GM12891 (cell line): ENCODE data around the gene PRRG4.
"Not testable (repeated sequence)": the region's sequence is repeated elsewhere in the genome, so short reads cannot be mapped to it uniquely, and the experiment has no call there.

ENCODE experiments used
- DNase-seq: peaks from one replicate; pipeline ENCODE4 v3.0.0; 2011; ENCODE audit warnings: low spot score; ENCODE audit not compliant: insufficient read length
- FAIRE-seq: peaks from 2 replicates; lab custom pipeline; 2011; peaks lifted over from hg19 to GRCh38; lab: Jason Lieb, UNC
- PAX5 ChIP-seq: IDR thresholded peaks from 2 replicates; pipeline ENCODE4 v1.6.1; 2011; ENCODE audit warnings: low read length, moderate library complexity, mild to moderate bottlenecking; ENCODE audit not compliant: insufficient read depth, severe bottlenecking
- POLR2A ChIP-seq: IDR thresholded peaks from 2 replicates; pipeline ENCODE4 v1.6.1; 2011; ENCODE audit warnings: low read depth, low read length, control low read depth
- POLR2AphosphoS5 ChIP-seq: IDR thresholded peaks from 2 replicates; pipeline ENCODE4 v1.6.1; 2011; ENCODE audit warnings: low read depth, low read length, control low read depth
- POU2F2 ChIP-seq: IDR thresholded peaks from 2 replicates; pipeline ENCODE4 v1.6.1; 2011; ENCODE audit warnings: low read depth, mild to moderate bottlenecking, control low read depth, low read length, moderate library complexity
- SPI1 ChIP-seq: IDR thresholded peaks from 2 replicates; pipeline ENCODE4 v1.6.1; 2011; ENCODE audit warnings: low read depth, low read length, control low read depth
- TAF1 ChIP-seq: IDR thresholded peaks from 2 replicates; pipeline ENCODE4 v1.6.1; 2011; ENCODE audit warnings: low read depth, low read length, control low read depth

PRRG4 gene

GRCh38 chr11:32883421-32883820 is 53.7 kb downstream of the PRRG4 start:
- TF ChIP-seq PAX5 (no peak), POU2F2 (no peak), POLR2AphosphoS5 (no peak), TAF1 (no peak), SPI1 (no peak), POLR2A (no peak)
- FAIRE-seq (no peak), DNase-seq (no peak)

GRCh38 chr11:32884023-32884422 is 54.3 kb downstream of the PRRG4 start:
- TF ChIP-seq POLR2AphosphoS5, result no peak
- TF ChIP-seq POU2F2, result no peak
- TF ChIP-seq PAX5, result no peak
- no peak for TF ChIP-seq TAF1
- TF ChIP-seq POLR2A, result no peak
- TF ChIP-seq SPI1, result no peak
- FAIRE-seq (no peak), DNase-seq (no peak)

GRCh38 chr11:32884770-32885384 is 55.1 kb downstream of the PRRG4 start:
- TF ChIP-seq PAX5, result no peak
- no peak for TF ChIP-seq TAF1
- TF ChIP-seq POU2F2, result no peak
- no peak for TF ChIP-seq POLR2AphosphoS5
- TF ChIP-seq SPI1, result no peak
- TF ChIP-seq POLR2A, result no peak
- DNase-seq, result no peak
- no peak for FAIRE-seq

DNA sequence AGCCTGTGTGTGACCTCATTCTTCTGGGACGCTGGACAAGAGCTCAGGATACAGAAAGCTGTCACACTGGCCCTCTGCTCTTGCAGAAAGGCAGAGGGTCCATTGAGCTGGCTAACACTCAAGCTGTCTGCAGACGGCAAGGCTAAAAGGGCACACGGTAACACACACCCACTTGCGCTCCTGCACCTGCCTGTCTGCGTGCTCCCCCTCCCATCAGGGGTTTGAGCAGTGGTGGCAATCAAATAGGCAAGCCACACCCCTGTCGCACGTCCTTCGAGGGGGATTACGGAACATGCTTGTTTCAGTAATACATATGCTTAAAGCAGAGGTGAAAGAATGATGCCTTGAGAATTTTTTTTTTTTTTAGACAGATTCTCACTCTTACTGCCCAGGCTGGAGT is 55.8 kb downstream of the PRRG4 start:
- FAIRE-seq (no peak), DNase-seq (no peak)
- TF ChIP-seq POLR2A (no peak), SPI1 (no peak), POLR2AphosphoS5 (no peak)

DNA sequence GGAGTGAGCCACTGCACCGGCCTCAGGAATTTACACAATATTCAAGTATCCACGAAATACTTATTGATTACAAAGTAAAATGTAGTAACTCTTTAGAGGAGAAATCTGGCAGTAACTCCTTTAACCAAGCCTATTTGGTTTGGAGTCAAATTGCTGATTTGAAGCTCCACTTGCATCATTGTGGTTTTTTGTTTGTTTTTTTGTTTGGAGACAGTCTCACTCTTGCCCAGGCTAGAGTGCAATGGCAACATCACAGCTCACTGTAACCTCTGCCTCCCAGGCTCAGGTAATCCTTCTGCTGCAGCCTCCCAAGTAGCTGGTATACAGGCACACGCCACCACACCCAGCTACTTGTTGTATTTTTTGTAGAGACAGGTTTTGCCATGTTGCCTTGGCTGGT is 56.5 kb downstream of the PRRG4 start:
- FAIRE-seq (no peak), DNase-seq (no peak)
- TF ChIP-seq POLR2A (no peak), POU2F2 (no peak)

GRCh38 chr11:32887707-32888383 is 58.1 kb downstream of the PRRG4 start:
- not testable (repeated sequence) for FAIRE-seq, DNase-seq

DNA sequence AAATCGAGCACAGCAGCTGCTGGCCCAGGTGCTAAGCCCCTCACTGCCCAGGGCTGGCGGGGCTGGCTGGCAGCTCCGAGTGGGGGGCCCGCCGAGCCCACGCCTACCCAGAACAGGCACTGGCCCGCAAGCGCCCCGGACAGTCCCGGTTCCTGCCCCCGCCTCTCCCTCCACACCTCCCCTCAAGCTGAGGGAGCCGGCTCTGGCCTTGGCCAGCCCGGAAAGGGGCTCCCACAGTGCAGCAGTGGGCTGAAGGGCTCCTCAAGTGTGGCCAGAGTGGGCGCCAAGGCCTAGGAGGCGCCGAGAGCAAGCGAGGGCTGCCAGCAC is 58.6 kb downstream of the PRRG4 start:
- not testable (repeated sequence) for FAIRE-seq, DNase-seq

GRCh38 chr11:32888805-32889204 is 59.1 kb downstream of the PRRG4 start:
- no peak for TF ChIP-seq SPI1
- no peak for TF ChIP-seq POLR2A
- no peak for TF ChIP-seq PAX5
- TF ChIP-seq POU2F2, result no peak
- no peak for TF ChIP-seq TAF1
- no peak for TF ChIP-seq POLR2AphosphoS5
- DNase-seq (no peak), FAIRE-seq (no peak)

- no peak for FAIRE-seq
- no peak for DNase-seq
- TF ChIP-seq POU2F2 (no peak), POLR2AphosphoS5 (no peak), SPI1 (no peak), TAF1 (no peak), POLR2A (no peak), PAX5 (no peak)
Observed at GRCh38 chr11:32890843-32891656, 61.3 kb downstream of the PRRG4 start.

- DNase-seq, result no peak
- FAIRE-seq, result no peak
- TF ChIP-seq PAX5, result no peak
- peak; percentile 78 for TF ChIP-seq SPI1
Observed at GRCh38 chr11:32891657-32892354, 62.1 kb downstream of the PRRG4 start.
